ENCODE measurements around the gene SMAD6. TPM values are rescaled to one million over a fixed set of nuclear protein-coding genes. Genes with fewer than 3 reads are reported as not detected.

SMAD6 gene
- total RNA-seq = 1 to 10 TPM in 1 of 2 experiments, under 1 TPM in 1; 0.97 to 1.2 TPM

DNA sequence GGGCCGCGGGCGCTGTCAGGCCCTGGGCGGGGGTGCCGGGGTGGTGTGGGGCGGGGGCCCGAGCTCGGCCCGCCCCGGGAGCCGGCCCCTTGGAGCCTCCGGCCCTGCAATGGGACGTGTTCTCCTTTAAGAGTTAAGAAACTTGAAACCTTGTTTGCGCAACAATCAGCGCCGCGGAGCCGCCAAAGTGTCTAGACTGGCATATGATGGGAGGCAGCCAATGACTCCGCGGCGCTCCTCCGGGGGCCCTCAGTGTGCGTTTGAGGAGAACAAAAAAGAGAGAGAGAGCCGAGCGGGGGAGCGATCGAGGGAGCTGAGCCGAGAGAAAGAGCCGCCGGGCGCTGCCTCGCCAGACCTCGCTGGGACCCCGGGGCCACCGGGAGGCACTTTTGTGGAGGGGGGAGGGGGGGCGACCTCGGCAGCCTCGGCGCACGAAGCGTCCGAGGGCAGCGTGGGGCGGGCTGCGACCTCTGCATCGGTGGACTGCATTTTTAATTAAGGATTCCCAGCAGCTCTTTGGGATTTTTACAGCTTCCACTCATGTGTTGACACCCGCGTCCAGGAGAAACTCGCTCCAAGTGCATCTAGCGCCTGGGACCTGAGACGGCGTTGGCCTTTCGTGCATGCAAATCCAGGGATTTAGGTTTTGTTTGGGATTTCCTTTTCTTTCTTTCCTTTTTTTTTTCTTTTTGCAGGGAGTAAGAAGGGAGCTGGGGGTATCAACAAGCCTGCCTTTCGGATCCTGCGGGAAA lies at the start of gene SMAD6:
TSS of gene SMAD6 (plus strand) at position 202 of the 752 bp plus-strand sequence. CDS start 1,023 bp downstream, outside the sequence.
- no peaks in the 10 kb centered on the region for H3K9me3 Mint-ChIP-seq (ENCODE audit: insufficient read depth)
- H3K4me3 Mint-ChIP-seq = peak within 1 kb of the TSS; percentile 87
- H3K36me3 Mint-ChIP-seq (ENCODE audit: low read depth) = no peaks in the 10 kb centered on the region
- H3K4me1 Mint-ChIP-seq (ENCODE audit: low read depth) = peaks cover 21% of the 10 kb centered on the region
- H3K27me3 Mint-ChIP-seq (ENCODE audit: low read depth) = peaks cover 22% of the 10 kb centered on the region
- CTCF ChIA-PET = interaction anchor here (0.9 to 2.4 kb wide), 2 partner anchors 9 to 83 kb away, joined by 4 to 10 read pairs; no protein-coding TSS in a partner anchor
- POLR2A ChIA-PET = interaction anchor here (0.7 to 1.8 kb wide), 5 partner anchors 9 to 692 kb away, joined by 3 to 8 read pairs (median 4); no protein-coding TSS in a partner anchor
- H3K27ac Mint-ChIP-seq = peak within 1 kb of the TSS; percentile 87
- DNase-seq (peak; percentile 88), ATAC-seq (peak; percentile 32)

DNA sequence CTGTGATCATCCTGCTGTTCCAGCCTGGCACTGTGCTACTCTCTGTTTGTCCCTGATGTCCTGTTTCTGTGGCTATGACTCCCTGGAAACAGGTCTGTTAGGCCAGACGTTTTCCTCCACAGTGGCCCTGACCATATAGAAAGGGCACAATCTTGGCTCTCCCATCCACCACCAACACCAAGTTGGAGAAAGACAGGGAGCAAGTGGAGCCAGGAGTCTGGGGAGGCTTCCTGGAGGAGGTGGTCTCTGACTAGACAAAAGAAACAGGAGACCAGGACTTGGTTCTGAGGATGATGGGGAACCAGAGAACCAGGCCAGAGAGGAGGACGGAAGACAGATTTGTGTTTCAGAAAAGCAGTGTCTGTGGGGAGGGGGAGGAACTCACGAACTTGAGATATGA lies 49.2 kb upstream of the SMAD6 start:
- ATAC-seq = no peak
- Mint-ChIP-seq H3K27me3 (ENCODE audit: low read depth) (peaks cover 11% of the 10 kb centered on the region), H3K4me3 (no peak overlapping the region)

GRCh38 chr15:66653398-66653797 lies 48.6 kb upstream of the SMAD6 start:
- no peak for ATAC-seq
- no peaks in the 10 kb centered on the region for H3K9me3 Mint-ChIP-seq (ENCODE audit: insufficient read depth)
- ChIA-PET CTCF (no interaction called here), POLR2A (no interaction called here)
- no peaks in the 10 kb centered on the region for H3K36me3 Mint-ChIP-seq (ENCODE audit: low read depth)
- DNase-seq = no peak
- no peak overlapping the region for H3K4me3 Mint-ChIP-seq
- H3K27ac Mint-ChIP-seq = peak overlapping the region; percentile 39
- peaks cover 11% of the 10 kb centered on the region for H3K4me1 Mint-ChIP-seq (ENCODE audit: low read depth)
- H3K27me3 Mint-ChIP-seq (ENCODE audit: low read depth) = peaks cover 10% of the 10 kb centered on the region

More for the DNA sequence above, 49.2 kb upstream of the SMAD6 start:
- POLR2A ChIA-PET = no interaction called here
- no peak for DNase-seq
- Mint-ChIP-seq H3K27ac (peak overlapping the region; percentile 39), H3K4me1 (ENCODE audit: low read depth) (peaks cover 11% of the 10 kb centered on the region), H3K9me3 (ENCODE audit: insufficient read depth) (no peaks in the 10 kb centered on the region), H3K36me3 (ENCODE audit: low read depth) (no peaks in the 10 kb centered on the region)
- CTCF ChIA-PET = no interaction called here

DNA sequence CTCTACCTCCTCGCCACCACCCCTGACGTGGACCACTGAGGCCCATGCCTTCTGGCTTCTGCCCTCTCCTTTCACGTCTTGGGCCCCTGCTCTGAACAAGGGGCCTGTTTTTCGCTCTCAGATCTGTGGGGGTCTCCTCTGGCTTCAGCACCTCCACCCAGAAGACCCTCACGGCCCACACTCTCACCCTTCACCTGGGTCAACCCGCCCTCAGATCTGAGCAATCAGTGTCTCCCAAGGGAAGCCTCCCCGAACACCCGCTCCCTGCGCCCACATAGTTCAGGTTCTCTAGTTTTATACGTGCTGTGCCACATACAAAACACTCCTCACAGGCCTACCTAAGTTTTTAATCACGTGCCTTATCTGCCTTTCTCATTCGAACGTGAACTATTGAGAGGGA lies 48.2 kb upstream of the SMAD6 start:
- ATAC-seq (no peak), DNase-seq (no peak)
- peaks cover 7% of the 10 kb centered on the region for H3K27me3 Mint-ChIP-seq (ENCODE audit: low read depth)
- ChIA-PET POLR2A (no interaction called here), CTCF (no interaction called here)
- peak overlapping the region; percentile 4 for H3K27ac Mint-ChIP-seq
- H3K4me3 Mint-ChIP-seq = no peak overlapping the region
- peaks cover 11% of the 10 kb centered on the region for H3K4me1 Mint-ChIP-seq (ENCODE audit: low read depth)
- no peaks in the 10 kb centered on the region for H3K36me3 Mint-ChIP-seq (ENCODE audit: low read depth)
- no peaks in the 10 kb centered on the region for H3K9me3 Mint-ChIP-seq (ENCODE audit: insufficient read depth)

GRCh38 chr15:66654361-66654738 lies 47.7 kb upstream of the SMAD6 start:
- H3K27ac Mint-ChIP-seq = peak overlapping the region; percentile 4
- ATAC-seq = no peak

GRCh38 chr15:66654739-66655375 lies 47.2 kb upstream of the SMAD6 start:
- DNase-seq = peak; percentile 51
- ATAC-seq = peak; percentile 82
- Mint-ChIP-seq H3K27ac (no peak overlapping the region), H3K36me3 (ENCODE audit: low read depth) (no peaks in the 10 kb centered on the region), H3K9me3 (ENCODE audit: insufficient read depth) (no peaks in the 10 kb centered on the region), H3K4me1 (ENCODE audit: low read depth) (peaks cover 11% of the 10 kb centered on the region), H3K4me3 (peak overlapping the region; percentile 46), H3K27me3 (ENCODE audit: low read depth) (peaks cover 7% of the 10 kb centered on the region)
- ChIA-PET POLR2A (interaction anchor here (0.7 kb wide), 1 partner anchor 302 kb away, joined by 3 read pairs; no protein-coding TSS in a partner anchor), CTCF (interaction anchor here (0.6 to 0.7 kb wide), 2 partner anchors 17 to 36 kb away, joined by 3 to 5 read pairs; no protein-coding TSS in a partner anchor)

More at GRCh38 chr15:66654361-66654738, 47.7 kb upstream of the SMAD6 start:
- no peak overlapping the region for H3K4me3 Mint-ChIP-seq
- ChIA-PET POLR2A (no interaction called here), CTCF (interaction anchor here (0.6 kb wide), 1 partner anchor 16 kb away, joined by 3 read pairs; no protein-coding TSS in a partner anchor)
- peaks cover 7% of the 10 kb centered on the region for H3K27me3 Mint-ChIP-seq (ENCODE audit: low read depth)
- H3K9me3 Mint-ChIP-seq (ENCODE audit: insufficient read depth) = no peaks in the 10 kb centered on the region
- peaks cover 11% of the 10 kb centered on the region for H3K4me1 Mint-ChIP-seq (ENCODE audit: low read depth)
- DNase-seq = no peak
- no peaks in the 10 kb centered on the region for H3K36me3 Mint-ChIP-seq (ENCODE audit: low read depth)

- DNase-seq (no peak), ATAC-seq (no peak)
- Mint-ChIP-seq H3K36me3 (ENCODE audit: low read depth) (no peaks in the 10 kb centered on the region), H3K27me3 (ENCODE audit: low read depth) (peaks cover 7% of the 10 kb centered on the region), H3K4me1 (ENCODE audit: low read depth) (peaks cover 11% of the 10 kb centered on the region), H3K9me3 (ENCODE audit: insufficient read depth) (no peaks in the 10 kb centered on the region), H3K4me3 (peak overlapping the region; percentile 46), H3K27ac (peak overlapping the region; percentile 69)
- POLR2A ChIA-PET = interaction anchor here (0.7 kb wide), 1 partner anchor 302 kb away, joined by 3 read pairs; no protein-coding TSS in a partner anchor
- CTCF ChIA-PET = interaction anchor here (0.7 kb wide), 1 partner anchor 37 kb away, joined by 5 read pairs; no protein-coding TSS in a partner anchor
These were observed 46.5 kb upstream of the SMAD6 start for GRCh38 chr15:66655511-66655910.

GRCh38 chr15:66655997-66656396 lies 46.0 kb upstream of the SMAD6 start:
- no peak for ATAC-seq
- POLR2A ChIA-PET = interaction anchor here (0.6 kb wide), 1 partner anchor 162 kb away, joined by 4 read pairs; no protein-coding TSS in a partner anchor
- no peak overlapping the region for H3K4me3 Mint-ChIP-seq

DNA sequence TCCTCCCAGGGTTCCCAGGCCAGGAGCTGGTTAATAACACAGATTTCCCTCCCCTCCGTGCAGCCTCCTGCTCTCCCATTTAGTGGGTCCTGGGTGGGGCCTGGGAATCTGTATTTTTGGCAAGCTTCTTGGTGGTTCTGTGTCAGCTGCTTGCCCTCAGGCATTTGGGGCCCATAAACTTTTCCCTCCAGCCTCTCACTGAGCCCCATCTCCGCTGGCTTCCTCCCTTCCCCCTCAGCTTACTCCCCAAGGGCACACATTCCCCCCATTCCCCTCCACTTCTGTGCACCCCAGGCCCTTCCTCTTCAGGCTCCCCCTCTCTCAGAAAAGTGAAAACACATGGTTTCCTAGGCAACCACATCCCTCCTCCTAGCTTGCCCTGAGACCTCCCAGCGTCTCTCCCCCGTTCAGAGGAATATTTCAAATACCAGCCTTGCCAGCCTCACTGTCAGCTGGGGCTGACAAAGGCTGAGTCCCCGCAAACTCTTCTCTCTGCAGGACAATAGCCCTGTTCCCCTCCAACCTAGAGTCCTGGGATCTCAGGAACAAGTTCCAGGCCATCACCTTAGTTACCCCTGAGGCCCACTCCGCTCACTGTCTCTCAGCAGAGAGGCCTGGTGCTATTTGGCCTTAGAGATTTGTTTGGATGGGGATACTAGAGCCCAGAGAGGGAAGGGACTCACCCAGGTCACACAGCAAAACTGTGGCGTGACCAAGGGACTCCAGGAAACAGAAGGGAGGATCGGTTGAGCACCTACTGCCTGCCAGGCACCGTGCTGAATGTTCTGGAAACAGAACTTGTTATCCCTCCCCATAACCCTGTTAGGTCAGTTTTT lies 44.6 kb upstream of the SMAD6 start:
- no peaks in the 10 kb centered on the region for H3K36me3 Mint-ChIP-seq (ENCODE audit: low read depth)
- peaks cover 11% of the 10 kb centered on the region for H3K4me1 Mint-ChIP-seq (ENCODE audit: low read depth)
- H3K4me3 Mint-ChIP-seq = no peak overlapping the region
- H3K27ac Mint-ChIP-seq = no peak overlapping the region
- H3K27me3 Mint-ChIP-seq (ENCODE audit: low read depth) = peaks cover 7% of the 10 kb centered on the region
- ATAC-seq (no peak), DNase-seq (no peak)
- ChIA-PET POLR2A (no interaction called here), CTCF (no interaction called here)
- H3K9me3 Mint-ChIP-seq (ENCODE audit: insufficient read depth) = no peaks in the 10 kb centered on the region

More at GRCh38 chr15:66655997-66656396, 46.0 kb upstream of the SMAD6 start:
- DNase-seq = no peak
- peak overlapping the region; percentile 18 for H3K27ac Mint-ChIP-seq
- H3K36me3 Mint-ChIP-seq (ENCODE audit: low read depth) = no peaks in the 10 kb centered on the region
- peaks cover 7% of the 10 kb centered on the region for H3K27me3 Mint-ChIP-seq (ENCODE audit: low read depth)
- H3K9me3 Mint-ChIP-seq (ENCODE audit: insufficient read depth) = no peaks in the 10 kb centered on the region
- H3K4me1 Mint-ChIP-seq (ENCODE audit: low read depth) = peaks cover 11% of the 10 kb centered on the region
- CTCF ChIA-PET = no interaction called here

DNA sequence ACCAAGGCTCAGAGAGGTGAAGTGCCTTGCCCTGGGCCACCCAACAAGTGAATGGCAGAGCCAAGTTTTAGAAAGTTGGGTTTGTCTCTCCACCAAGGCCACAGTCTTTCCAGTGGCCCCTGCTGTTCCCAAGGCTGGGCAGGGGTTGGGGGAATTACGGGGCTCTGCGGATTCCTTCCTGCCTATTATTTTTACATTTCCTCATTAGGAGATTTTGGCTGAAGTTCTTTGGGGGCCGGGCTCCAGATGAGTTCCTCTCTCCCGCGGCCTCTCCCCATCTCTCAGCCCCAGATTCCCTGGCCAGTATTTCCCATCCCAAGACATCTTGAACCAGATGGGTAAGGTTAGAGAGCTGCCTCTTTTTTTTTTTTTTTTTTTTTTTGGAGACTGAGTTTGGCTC lies 44.0 kb upstream of the SMAD6 start:
- H3K4me3 Mint-ChIP-seq = no peak overlapping the region
- POLR2A ChIA-PET = no interaction called here
- no peak for ATAC-seq
- peaks cover 6% of the 10 kb centered on the region for H3K27me3 Mint-ChIP-seq (ENCODE audit: low read depth)
- CTCF ChIA-PET = no interaction called here
- H3K9me3 Mint-ChIP-seq (ENCODE audit: insufficient read depth) = no peaks in the 10 kb centered on the region
- DNase-seq = no peak
- no peaks in the 10 kb centered on the region for H3K36me3 Mint-ChIP-seq (ENCODE audit: low read depth)
- H3K27ac Mint-ChIP-seq = no peak overlapping the region
- peaks cover 11% of the 10 kb centered on the region for H3K4me1 Mint-ChIP-seq (ENCODE audit: low read depth)

- H3K9me3 Mint-ChIP-seq (ENCODE audit: insufficient read depth) = no peaks in the 10 kb centered on the region
- no peak for ATAC-seq
- POLR2A ChIA-PET = no interaction called here
- CTCF ChIA-PET = no interaction called here
- no peaks in the 10 kb centered on the region for H3K36me3 Mint-ChIP-seq (ENCODE audit: low read depth)
- H3K27ac Mint-ChIP-seq = no peak overlapping the region
- H3K27me3 Mint-ChIP-seq (ENCODE audit: low read depth) = peaks cover 4% of the 10 kb centered on the region
- peaks cover 11% of the 10 kb centered on the region for H3K4me1 Mint-ChIP-seq (ENCODE audit: low read depth)
- DNase-seq = no peak
- no peak overlapping the region for H3K4me3 Mint-ChIP-seq
These were observed 43.2 kb upstream of the SMAD6 start for GRCh38 chr15:66658855-66659254.
